GM18868 (cell line): ENCODE measurements around the gene RASA2.
"Not testable (repeated sequence)": the region's sequence is repeated elsewhere in the genome, so short reads cannot be mapped to it uniquely, and the experiment has no call there.

Source experiments
- ATAC-seq: cut with Tn5 transposase; IDR thresholded peaks from one replicate; pipeline ENCODE4 v1.9.1; 2021; ENCODE audit warnings: mild to moderate bottlenecking, moderate library complexity; ENCODE audit not compliant: unreplicated experiment

Gene RASA2

DNA sequence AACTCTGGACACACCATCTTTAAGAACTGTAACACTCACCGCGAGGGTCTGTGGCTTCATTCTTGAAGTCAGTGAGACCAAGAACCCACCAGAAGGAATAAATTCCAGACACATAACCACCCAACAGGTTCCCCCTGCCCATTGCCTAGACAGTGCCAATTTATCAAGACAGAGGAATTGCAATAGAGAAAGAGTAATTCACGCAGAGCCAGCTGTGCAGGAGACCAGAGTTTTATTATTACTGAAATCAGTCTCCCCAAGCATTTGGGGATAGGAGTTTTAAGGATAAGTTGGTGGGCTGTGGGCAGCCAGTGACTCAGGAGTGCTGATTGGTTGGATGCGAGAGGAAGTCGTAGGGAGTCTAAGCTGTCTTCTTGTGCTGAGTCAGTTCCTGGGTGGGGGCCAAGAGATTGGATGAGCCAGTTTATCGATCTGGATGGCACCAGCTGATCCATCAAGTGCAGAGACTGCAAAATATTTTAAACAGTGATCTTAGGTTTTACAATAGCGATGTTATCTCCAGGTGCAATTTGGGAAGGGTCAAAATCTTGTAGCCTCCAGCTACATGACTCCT lies 142.1 kb downstream of the RASA2 start:
- ATAC-seq: not testable (repeated sequence)

DNA sequence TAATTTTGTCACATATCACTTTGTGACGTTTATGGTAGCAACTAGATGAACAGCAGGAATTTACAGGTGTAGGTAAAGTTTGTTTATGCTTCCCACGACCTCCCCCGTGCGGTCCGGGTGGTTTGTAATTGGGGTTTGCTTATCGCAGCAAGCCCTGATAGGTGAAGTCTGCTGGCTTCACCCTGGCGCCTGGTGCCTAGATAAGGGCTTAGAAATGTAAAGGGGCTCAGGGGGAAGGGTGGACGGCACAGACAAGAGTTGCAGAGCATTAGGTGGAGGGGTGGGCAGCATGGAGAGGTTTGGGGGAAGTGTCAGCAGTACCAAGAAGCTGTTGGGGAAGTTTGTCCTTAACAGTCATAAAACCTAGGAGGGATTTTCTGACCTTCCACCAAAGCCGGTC lies 143.1 kb downstream of the RASA2 start:
- no peak for ATAC-seq

DNA sequence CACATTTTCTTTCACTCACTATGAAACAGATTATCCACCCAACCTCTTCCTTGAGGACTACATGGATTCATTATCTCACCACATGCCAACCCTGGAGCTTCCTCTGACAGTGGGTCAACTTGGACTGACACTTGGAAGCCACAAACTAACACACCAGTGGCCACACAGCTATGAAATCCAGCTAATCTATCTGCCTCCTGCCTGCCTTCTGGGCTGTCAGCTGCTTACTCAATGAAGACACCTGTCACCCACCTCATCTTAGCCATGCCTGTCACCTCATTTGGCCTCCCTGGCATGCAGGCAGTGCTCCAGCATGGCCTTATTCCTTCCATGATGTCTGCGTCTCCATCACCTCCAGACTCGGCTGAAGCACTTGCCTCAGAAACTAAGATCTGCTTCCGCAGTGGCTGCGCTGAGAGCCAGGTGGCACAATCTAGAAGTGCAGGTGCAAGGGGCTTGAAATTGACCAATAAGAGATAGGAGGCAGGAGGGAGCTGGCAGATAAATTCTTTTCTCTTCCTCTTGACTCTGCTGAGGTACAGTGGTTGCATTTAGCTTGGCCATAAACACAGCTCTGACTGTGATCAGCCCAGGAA lies 146.1 kb downstream of the RASA2 start:
- no peak for ATAC-seq

DNA sequence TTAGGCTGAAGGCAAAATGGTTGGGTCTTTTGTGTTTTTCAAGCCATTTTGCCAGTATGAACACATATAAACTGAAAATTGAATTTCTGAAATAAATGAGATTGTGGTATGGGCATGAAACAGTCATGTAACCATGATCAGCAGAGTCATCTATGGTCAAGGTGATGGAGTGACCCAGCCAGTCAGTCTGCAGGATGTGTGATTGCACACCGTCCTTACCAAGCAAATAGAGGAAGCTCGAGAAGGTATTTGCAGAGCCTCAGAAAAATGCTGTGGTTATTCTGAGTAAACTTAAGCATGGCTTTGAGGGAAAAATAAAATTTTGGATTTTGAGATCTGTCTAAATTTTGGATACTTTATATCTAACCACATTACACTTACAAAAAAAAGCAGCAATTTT lies 155.4 kb downstream of the RASA2 start:
- no peak for ATAC-seq

DNA sequence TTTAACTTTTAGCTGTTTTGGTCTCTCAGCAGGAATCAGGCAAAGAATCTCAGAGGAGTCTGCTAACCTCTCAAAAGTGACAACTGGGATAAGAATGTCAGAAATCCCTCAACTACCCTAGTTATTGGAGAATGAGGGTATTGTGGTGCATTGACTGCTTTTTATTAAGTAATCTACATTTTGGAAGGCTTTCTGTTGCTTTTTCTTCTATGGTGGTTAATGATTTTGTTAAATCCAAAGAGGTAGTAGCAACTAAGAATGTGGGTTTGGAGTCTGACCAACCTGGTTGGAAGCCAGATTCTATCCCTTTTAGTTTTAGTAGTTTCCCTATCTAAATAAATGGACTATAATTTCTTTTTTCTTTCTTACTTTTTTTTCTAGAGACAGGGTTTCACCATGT lies 156.6 kb downstream of the RASA2 start:
- ATAC-seq: no peak

DNA sequence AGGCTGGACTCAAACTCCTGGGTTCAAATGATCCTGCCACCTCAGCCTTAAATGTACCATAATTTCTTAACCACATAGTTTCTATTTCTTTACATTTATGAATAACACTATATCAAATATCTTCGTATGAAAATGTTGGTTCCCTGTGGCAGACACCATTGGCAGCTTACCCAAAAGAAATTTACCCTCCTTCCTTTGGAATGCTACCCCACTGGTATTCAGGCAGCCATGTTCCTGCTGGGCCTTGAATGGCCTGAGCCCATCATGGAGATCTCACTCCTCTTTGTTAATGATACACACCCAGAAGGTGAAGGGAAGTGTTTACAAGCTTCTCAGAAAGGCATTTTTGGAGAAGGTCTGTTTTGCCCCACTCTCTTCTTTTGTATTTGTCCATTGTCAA lies 157.0 kb downstream of the RASA2 start:
- no peak for ATAC-seq

DNA sequence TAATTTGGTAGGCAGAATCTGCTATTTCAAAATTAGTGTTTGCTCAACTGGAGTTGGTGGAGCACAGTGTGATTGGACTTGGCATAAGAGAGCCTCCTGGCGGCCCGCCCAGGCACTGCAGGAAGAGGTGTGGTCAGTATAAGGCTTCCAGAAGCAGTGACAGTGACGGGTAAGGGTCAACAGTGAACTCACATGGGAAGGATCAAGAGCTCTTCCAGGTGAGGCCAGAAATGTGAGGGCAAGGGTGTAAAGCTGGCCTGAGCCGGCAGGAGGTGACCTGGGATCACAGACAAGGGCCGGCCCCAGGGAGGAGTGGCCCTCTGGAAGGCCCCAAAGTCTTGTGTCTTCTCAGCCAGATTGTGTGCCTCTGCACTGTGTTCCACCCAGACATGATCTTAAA lies 158.1 kb downstream of the RASA2 start:
- peak; percentile 88 for ATAC-seq

DNA sequence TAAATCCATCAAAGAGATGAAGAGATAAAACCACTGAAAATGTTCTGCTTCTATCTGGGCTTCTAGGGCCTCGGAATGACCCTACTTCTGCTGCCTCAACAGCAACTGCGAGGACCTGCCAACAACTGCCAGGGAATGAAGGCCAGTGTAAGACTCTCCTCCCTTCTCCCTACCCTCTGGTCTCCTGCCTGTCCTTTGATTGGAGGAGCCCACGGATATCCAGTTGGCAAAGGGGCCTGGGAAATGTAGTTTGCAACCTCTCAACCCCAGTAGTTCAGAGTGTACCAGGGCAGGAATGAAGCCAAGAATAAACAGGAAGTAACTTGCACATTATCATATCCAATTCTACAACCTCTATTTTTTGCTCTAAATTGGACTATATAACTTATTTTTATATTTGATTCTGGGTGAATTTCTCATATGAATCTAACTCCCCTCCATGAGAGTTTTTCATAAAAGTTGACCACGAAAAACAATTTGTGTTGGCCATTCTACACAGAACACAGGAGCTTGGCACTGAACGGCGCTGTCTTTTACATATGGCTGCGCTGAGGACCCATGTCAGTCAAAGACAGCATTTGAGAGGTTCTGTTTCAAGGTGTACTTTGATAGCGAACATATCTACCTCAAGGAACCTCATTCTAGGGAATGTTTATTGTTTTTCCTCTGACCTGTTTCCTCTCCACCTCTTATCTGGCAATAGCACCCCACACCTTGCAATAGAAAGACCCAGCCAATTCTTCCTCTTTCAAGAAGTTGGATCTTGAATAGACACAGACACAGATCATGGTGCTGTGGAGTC lies 160.1 kb downstream of the RASA2 start:
- ATAC-seq: no peak

DNA sequence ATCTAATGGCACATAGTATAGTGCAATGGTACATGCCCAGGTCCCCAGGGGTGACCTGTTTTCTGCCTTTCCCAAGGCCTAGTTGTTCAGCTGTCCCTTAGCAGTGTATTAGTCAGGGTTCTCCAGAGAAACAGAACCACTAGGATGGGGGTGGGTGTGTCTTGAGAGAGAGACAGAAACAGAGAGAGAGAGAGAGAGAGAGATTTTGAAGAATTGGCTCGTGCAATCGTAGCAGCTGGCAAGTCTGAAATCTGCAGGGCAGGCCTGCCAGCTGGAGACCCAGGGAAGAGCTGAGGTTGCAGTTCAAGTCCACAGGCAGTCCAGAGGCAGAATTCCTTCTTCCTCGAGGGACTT lies 160.7 kb downstream of the RASA2 start:
- no peak for ATAC-seq

DNA sequence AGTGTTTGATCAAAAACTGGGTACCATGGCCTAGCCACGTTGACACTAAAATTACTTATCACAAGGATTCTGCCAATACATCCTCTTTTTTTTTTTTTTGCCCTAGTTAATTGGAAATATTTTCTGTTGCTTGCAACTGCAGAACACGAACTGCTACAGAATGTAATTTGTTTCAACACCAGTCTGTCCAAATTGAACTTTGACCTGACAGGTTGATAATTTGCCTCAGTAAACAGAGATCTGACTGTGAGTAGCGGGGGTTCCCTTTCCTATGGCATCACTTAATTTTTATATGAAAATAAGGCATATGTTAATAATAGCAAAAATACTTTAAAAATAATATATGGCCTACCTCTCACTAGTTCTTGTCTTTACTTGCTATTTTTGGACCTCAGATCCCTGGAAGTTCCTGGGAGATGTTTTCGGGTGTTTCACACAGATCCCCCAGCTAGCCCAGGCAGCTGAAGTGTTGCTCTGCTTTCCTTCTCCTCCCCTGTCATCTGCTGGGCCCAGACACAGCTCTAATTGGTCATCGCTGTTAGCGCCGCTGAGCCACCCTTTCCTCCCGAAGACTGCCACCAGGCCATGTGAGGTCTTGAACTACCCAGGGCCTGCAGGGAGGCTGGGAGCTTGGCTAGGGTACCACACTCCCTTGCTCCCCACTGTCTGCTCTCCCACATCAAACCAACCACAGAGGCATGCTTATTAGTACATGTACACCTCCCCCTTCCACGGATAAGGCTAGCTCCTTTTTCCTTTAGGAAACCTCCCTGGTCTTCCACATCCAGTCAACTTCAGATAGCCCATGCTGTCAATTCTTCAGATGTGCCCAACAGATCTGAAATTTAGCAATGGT lies 161.5 kb downstream of the RASA2 start:
- no peak for ATAC-seq

DNA sequence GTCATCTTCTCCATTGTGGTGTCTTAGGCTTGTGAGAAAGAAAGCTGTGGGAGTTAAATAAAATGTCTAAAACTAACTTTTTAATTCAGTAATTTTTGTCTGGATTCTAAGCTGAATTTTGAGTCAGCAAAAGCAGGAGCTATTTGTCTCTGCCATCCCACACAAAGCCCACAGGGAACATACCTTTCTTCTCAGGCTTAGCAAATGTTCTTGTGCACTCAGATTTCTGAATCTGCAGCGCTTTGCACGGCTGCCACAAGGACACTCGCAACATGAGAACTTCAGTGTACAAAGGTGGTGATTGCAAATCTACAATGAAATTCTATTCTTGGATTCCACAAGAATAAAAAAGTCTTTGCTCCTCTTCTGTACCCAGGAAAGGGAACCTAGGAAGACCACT lies 163.0 kb downstream of the RASA2 start:
- ATAC-seq: no peak

DNA sequence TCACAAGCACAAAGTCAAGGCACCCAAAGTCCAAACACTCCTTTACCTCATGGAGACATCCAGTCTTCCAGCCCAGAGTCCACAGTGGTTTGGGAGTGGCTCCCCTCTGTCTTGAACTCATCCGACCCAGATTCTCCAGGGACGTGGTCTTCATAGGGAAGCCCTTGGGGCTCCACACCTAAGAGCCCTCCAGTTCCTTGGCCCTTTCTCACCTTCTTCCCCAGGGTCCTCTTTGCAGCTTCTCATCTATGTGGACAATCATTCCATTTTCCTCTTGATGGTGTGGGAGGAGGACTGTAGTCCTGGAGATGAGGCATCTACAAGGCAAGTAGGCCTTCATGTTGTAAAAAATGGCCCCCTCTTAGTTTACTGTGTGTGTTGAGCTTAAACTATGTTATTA lies 164.0 kb downstream of the RASA2 start:
- no peak for ATAC-seq

DNA sequence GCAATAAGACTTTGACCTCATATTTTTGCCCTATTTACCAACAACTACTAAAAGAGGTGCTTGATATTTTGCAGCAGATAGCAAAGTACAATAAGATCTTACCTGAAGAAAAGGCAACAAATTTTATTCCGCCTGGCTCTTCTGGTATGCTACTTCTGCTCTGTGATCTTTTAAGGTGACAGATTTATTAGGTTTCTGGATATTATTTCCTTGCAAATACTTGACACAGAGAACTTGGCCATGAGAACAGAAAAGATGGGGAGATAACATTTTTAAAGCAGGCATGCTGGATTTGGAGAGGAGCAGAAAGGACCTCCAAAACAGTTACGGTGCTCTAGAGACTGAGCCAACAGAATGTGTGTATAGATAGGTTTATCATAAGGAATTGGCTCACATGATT lies 164.6 kb downstream of the RASA2 start:
- ATAC-seq: no peak

DNA sequence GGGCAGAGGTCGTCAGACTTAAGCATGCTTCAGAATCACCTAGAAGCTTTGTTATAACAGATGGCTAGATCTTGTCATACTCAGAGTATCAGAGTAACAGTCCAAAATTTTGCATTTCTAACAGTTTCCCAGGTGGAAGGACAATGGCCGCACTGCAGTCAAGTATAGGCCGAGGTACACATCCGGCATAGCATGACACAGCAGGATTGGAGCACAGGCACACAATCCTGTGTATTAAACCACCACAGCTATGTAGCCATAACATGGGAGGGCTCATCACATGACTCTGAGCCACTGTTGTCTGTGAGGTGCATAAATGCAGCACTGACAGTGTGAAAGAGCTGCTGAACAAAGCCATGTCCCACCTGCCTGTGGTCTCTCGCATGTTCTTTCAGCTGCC lies 165.5 kb downstream of the RASA2 start:
- no peak for ATAC-seq

DNA sequence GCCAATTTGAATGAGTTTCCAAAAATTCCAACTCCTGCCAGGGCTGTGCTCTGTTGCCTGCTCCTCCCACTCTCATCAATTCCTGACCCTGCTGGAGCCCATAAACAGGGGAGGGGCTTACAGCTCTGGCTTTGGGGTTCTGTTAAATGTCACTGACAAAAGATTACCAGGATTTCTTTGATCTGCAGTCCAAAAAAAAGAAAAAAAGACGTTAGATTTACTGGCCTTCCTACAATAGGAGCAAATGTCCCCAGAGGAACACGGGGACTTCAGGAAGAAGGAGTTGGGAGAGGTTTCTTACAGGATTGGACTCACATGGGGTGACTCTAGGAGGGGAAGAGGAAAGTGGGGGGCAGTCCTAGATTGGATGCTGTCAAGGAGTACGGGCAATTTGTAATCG lies 167.0 kb downstream of the RASA2 start:
- no peak for ATAC-seq

DNA sequence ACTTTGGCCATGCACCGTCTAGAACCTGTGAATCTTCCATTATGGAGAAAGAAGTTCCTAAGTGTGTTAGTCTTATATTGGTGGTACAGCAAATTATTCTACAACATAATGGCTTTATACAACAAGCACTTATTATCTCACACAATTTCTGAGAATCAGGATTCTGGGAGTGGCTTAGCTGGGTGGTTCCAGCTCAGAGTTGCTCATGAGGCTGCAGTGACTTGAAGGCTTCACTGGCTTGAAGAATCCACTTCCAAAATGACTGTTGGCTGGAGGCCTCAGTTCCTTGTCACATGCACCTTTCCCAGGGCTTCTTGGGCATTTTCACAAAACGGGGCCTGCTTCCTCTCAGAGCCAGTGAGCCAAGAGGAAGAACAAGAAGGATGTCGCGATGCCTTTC lies 169.0 kb downstream of the RASA2 start:
- ATAC-seq: no peak

DNA sequence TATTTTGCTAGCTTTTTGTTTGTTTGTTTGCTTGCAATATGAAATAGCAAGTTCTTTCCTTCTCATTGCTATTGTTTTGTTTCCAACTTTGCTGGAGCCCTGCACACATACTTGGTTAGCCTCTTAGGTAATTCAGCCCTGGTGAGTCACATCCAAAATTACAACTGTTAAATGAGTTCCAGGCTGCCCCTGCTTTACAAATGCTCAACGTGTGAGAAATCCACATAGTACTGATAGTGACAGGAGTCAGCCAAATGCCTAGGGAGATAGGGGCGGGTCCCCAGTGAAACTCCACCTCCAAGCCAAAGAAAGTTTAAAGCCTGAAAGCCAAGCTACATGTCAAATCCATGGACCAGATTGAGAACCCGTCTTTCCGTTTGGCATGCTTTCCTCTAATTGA lies 169.9 kb downstream of the RASA2 start:
- no peak for ATAC-seq

DNA sequence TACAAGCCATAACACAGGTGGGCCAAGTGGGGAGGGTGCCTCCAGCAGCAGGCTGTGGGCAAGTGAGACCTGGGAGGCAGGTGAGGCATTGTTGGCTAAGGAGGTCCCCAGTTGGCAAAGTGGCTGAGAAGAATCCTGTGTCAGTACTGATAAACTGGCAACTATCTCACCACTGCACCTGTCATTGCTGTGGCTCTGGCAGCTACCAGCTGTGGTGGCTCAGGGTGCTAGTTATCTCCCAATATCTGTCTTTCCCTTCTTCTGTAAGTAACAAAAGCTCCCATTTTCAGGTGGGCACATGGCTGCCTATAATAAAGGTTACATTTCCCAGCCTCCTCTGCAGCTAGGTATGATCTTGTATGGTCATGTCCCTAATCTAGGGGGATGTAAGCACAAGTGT lies 170.7 kb downstream of the RASA2 start:
- ATAC-seq: no peak

DNA sequence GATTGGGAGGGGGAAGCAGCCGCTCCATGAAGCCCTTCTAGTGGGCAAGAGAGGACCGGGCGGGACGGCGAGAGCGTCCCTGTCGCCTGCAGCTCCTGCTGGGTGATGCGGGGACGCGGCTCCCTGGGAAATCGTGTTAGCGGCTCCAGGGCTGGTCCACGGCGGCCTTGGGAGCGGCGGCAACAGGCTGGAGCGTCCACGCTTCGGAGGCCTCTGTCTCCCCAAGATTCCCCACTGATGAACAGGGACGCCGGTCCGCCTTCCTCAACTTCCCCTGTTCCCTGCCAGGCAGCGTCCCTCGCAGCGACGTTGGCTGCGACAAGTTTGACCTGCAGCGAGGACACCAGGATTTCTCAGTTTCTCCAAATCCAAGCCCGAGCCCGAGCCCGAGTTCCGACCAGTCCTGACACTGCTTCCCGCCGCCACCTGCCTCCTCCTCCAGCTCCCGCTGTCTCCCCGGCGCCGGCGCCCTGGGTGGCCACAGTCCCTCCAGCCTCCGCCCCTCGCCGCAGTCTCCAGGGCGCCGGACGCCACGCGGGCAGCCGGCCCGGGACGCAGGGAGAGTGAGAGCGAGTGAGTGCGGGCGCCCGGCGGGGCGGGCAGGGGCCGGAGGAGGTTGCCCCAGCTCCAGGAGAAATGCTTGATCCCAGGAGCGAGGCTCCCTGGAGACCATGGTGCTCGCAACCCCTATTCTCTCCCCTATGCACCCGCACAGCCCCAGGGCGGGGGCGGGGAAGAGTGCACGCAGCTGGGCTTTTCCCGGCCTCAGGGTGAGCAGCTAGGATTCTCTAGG lies 173.2 kb downstream of the RASA2 start:
- no peak for ATAC-seq

DNA sequence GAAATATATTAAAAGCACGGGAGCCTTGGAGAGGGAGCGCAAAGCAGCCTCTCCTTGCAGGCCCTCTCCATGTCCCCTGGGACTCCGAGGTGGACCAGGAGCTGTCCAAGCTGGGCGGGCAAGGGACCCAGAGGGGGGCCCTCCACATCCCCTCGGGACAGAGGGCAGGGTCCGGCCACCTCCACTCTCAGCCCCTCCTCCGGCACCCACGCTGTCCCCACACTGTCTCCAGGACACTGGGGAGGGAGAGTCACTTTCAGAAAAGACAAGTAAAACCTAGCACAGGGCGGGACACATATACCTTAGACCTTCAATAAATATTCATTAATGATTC lies 173.8 kb downstream of the RASA2 start:
- no peak for ATAC-seq
